ENCODE measurements around the gene KIFAP3.
A peak's percentile ranks its signal among the peaks of the same experiment; 100 is the strongest.

GRCh38 chr1:169890761-169891538 lies 183.5 kb downstream of the KIFAP3 start:
- TF ChIP-seq ZBTB33 (IDR thresholded peaks at IDR 0.05) (peak; percentile 20), CTCF (IDR thresholded peaks at IDR 0.05; ENCODE audit: low read depth, low read length, missing input control) (no peak), JUND (IDR thresholded peaks at IDR 0.05) (no peak), FOXA1 (IDR thresholded peaks at IDR 0.05) (no peak), RAD21 (IDR thresholded peaks at IDR 0.05) (no peak), GABPA (IDR thresholded peaks at IDR 0.05 in 1 of 2, conservative IDR thresholded peaks at IDR 0.05 in 1 of 2) (no peak), MAX (IDR thresholded peaks at IDR 0.05) (no peak), ATF3 (IDR thresholded peaks at IDR 0.05) (no peak), REST (IDR thresholded peaks at IDR 0.05) (no peak), RXRA (IDR thresholded peaks at IDR 0.05) (no peak), HNF4G (IDR thresholded peaks at IDR 0.05) (no peak), EGR1 (IDR thresholded peaks at IDR 0.05; ENCODE audit: low read depth in 2 of 2) (no peak), SP1 (IDR thresholded peaks at IDR 0.05) (no peak), TAF1 (conservative IDR thresholded peaks at IDR 0.05) (no peak)
